ENCODE results near the gene UBC.
A peak's percentile ranks its signal among the peaks of the same experiment; 100 is the strongest.

UBC gene

DNA sequence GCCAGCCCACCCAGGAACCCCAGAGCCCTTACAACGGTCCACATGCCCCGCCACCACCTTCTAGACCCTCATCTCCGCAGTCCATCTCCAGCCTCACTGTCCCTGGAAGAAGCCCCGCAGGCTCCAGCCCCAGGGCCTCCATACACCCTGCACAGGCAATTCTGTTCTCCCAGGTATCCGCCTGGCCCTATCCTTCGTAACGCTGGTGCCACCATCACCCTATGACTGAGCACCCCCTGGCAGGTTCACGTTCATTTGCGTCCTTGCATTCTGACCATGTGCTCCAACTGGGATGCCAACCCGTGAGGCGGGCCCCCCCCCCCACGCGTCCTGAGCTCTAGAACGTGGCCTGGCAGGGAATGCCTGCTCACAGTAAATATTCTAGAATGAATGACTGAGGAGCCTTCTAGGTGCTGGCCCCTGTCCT, 50.1 kb downstream of the UBC start:
- DNase-seq (ENCODE audit: low read depth) = no peak

DNA sequence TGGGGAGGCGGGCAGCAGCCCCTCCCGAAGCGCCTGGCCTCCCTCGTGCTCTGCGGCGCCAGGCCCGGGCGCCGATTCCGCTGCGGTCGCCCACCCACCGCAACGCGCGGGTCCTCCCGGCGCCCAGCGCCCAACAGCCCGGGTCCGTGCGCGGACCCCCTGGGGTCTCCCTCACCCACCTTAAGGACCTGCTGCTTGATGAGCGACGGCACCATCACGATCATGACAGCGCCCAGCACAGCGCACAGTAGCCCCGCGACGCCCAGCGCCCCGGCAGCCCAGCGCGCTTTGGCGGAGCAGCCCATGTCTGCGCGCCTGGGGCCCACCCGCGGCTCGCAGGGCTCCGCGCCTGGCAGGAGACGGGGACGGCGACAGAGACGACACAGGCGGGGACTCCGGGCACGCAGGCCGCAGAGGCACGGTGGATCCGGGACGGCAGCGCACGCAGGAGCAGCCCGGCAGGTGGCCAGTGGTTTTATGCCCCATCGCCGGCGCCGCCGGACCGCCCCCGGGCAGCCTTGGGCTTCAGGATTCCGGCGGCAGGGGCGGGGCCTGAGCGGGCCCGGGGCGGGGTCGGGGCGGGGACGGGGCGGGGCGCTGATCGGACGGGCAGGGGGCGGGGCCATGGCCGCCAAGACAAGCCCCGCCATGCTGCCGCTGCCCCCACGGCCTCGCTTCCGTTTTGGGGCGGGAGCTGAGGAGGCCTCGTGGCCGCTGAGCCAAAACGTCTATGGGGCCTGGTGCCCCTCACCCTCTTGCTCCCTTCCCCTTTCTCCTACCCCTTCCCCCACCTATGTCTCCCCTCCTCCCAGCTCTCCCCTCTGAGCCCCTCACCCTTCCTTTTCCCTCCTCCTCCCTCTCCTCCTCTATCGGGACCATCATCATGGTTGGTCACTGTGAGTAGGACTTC, 50.8 kb downstream of the UBC start, which contains the start of gene SCARB1:
Gene SCARB1 (minus strand): TSS at position 449 of the 910 bp plus-strand sequence. CDS start 144 bp downstream, at position 305.
- peak; percentile 71 for DNase-seq (ENCODE audit: low read depth)

- no peak for DNase-seq (ENCODE audit: low read depth)
These were observed 51.6 kb downstream of the UBC start for GRCh38 chr12:124862768-124863415.

GRCh38 chr12:124861898-124862676, 52.4 kb downstream of the UBC start:
- DNase-seq (ENCODE audit: low read depth) = no peak
